Measurements from ENCODE around the gene HNRNPCL1. TPM values are rescaled to one million over a fixed set of nuclear protein-coding genes. Genes with fewer than 3 reads are reported as not detected.

The HNRNPCL1 gene
- total RNA-seq, 1 donor from 2014 or later = not detected

Other genes starting within 250 kb of the HNRNPCL1 start
- 5.7 TPM for gene DHRS3, start 230.5 kb downstream of the HNRNPCL1 start, total RNA-seq (ENCODE audit: unreplicated experiment)
- gene AADACL4, start 204.6 kb downstream of the HNRNPCL1 start, total RNA-seq (ENCODE audit: unreplicated experiment) = not detected
- gene AADACL3, start 132.6 kb downstream of the HNRNPCL1 start, total RNA-seq (ENCODE audit: unreplicated experiment) = not detected
- not detected for gene CFAP107, start 102.5 kb downstream of the HNRNPCL1 start, total RNA-seq (ENCODE audit: unreplicated experiment)
- not detected for gene PRAMEF12, start 75.0 kb downstream of the HNRNPCL1 start, total RNA-seq (ENCODE audit: unreplicated experiment)
- gene PRAMEF1, start 57.3 kb downstream of the HNRNPCL1 start, total RNA-seq (ENCODE audit: unreplicated experiment) = not detected
- not detected for gene PRAMEF11, start 17.3 kb downstream of the HNRNPCL1 start, total RNA-seq (ENCODE audit: unreplicated experiment)
- gene PRAMEF2, start 8.4 kb upstream of the HNRNPCL1 start, total RNA-seq (ENCODE audit: unreplicated experiment) = not detected
- gene PRAMEF4, start 37.5 kb upstream of the HNRNPCL1 start, total RNA-seq (ENCODE audit: unreplicated experiment) = not detected
- gene PRAMEF10, start 49.5 kb upstream of the HNRNPCL1 start, total RNA-seq (ENCODE audit: unreplicated experiment) = not detected
- gene PRAMEF7, start 67.9 kb upstream of the HNRNPCL1 start, total RNA-seq (ENCODE audit: unreplicated experiment) = not detected
- not detected for gene PRAMEF6, start 98.9 kb upstream of the HNRNPCL1 start, total RNA-seq (ENCODE audit: unreplicated experiment)
- gene PRAMEF27, start 207.9 kb upstream of the HNRNPCL1 start, total RNA-seq (ENCODE audit: unreplicated experiment) = not detected
- gene HNRNPCL3, start 212.0 kb upstream of the HNRNPCL1 start, total RNA-seq (ENCODE audit: unreplicated experiment) = not detected
- not detected for gene PRAMEF25, start 222.1 kb upstream of the HNRNPCL1 start, total RNA-seq (ENCODE audit: unreplicated experiment)